HepG2 (cell line): ENCODE results near the gene TTF2. TPM values are rescaled to one million over a fixed set of nuclear protein-coding genes. Genes with fewer than 3 reads are reported as not detected.

Source experiments
- ATF1 ChIP-seq: IDR thresholded peaks from 2 replicates; pipeline ENCODE4 v1.6.1; 2016; ENCODE audit warnings: mild to moderate bottlenecking, control low read depth
- CHCHD3 ChIP-seq: sonication (generic); formaldehyde crosslinking; IDR thresholded peaks from 2 replicates; pipeline ENCODE4 v1.8.0; 2022; ENCODE audit warnings: mild to moderate bottlenecking, missing genetic modification reagents, moderate library complexity
- DZIP1 ChIP-seq: sonication (generic); formaldehyde crosslinking; IDR thresholded peaks from 2 replicates; pipeline ENCODE4 v1.5.0; 2020; ENCODE audit warnings: mild to moderate bottlenecking, missing genetic modification reagents
- SP2 ChIP-seq: sonication (generic); formaldehyde crosslinking; IDR thresholded peaks from 2 replicates; pipeline ENCODE4 v1.5.1; 2020; ENCODE audit warnings: mild to moderate bottlenecking, missing genetic modification reagents
- STAT5B ChIP-seq: sonication (generic); formaldehyde crosslinking; IDR thresholded peaks from 2 replicates; pipeline ENCODE4 v1.4.0; 2020; ENCODE audit warnings: missing genetic modification reagents
- ZBTB43 ChIP-seq: sonication (generic); formaldehyde crosslinking; conservative IDR thresholded peaks from 2 replicates; pipeline ENCODE4 v1.4.0; 2020; ENCODE audit warnings: missing genetic modification reagents
- ZC3H4 ChIP-seq: sonication (generic); formaldehyde crosslinking; IDR thresholded peaks from 2 replicates; pipeline ENCODE4 v1.4.0; 2020; ENCODE audit warnings: missing genetic modification reagents, borderline replicate concordance
- ZNF841 ChIP-seq: sonication (generic); formaldehyde crosslinking; IDR thresholded peaks from 2 replicates; pipeline ENCODE4 v1.8.1; 2023; ENCODE audit warnings: missing genetic modification reagents, borderline replicate concordance
- polyA plus RNA-seq, 8 experiments: library from polyadenylated mRNA; depleted of rRNA in 3 of 8; stranded (reverse) in 7 of 8; unstranded in 1 of 8; fragments of >200 nt; fragmentation: Illumina TruSeq in 4 of 8; extraction: Trizol in 4 of 8; gene quantifications; 2 replicates each; pipeline versions ENCODE4 v1.2.1 to v1.2.3, GENCODE V29; 2011 to 2016; ENCODE audit warnings: low read depth in 4 of 8, missing spikeins in 1 of 8, mixed read lengths in 1 of 8; ENCODE audit not compliant: insufficient read depth in 1 of 8
- total RNA-seq, 5 experiments: library from RNA; depleted of rRNA; stranded (reverse); fragments of >200 nt; fragmentation: Illumina TruSeq; extraction: Trizol; gene quantifications; 2 replicates each; pipeline ENCODE4 v1.2.3, GENCODE V29; 2016; ENCODE audit warnings: low read depth in 1 of 5
- TF ChIP-seq, protein P1 (sequence below): sonication (generic); formaldehyde crosslinking; IDR thresholded peaks from 2 replicates; pipeline ENCODE4 v1.4.0; 2020; ENCODE audit warnings: missing genetic modification reagents
- TF ChIP-seq, protein P2 (sequence below): sonication (generic); formaldehyde crosslinking; IDR thresholded peaks from 2 replicates; pipeline ENCODE4 v1.5.1; 2020; ENCODE audit warnings: missing genetic modification reagents, mild to moderate bottlenecking, borderline replicate concordance

TTF2 gene
- total and polyA plus RNA-seq, 2 of the 13 experiments (the other 11 are each of a cell fraction or from before 2014, with no cell fraction given): 12.8 to 48.9 TPM

DNA sequence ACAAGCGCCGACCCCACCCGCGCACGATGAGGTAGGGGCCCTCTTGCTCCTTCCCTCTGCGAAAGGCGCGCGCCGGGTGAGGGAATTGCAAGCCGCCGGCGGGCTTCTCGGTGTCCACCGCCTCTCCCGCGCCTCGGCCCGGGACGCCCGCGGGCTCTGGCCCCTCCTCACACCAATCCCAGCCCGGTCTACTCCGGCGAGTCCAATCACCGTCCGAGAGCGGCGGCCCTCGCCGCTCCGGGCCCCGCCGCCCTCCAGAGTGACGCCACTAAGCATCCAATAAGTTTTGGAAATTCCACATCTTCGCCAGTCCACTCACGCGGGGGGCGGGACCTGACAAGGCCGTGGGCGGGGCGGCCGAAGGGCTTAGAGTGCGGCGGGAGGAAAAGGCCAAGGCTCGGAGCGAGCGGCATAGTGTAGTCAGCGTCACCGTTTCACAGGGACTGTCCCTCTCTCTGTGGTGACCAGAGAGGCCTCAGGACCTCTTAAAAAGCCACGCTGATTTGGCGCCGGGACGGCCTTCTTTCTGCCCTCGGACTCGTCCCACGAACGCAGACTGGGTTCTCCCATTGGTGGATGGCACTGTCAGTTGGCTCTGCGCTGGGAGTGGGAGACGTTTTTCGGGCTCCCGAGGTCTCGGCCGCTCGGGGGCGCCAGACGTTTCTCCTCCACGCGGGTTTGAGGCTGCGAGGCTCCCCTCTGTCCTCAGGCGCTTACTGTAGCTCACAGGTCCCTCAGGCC, 61.6 kb downstream of the TTF2 start, which contains the start of gene TRIM45 (continued):
- TF ChIP-seq, protein P1, sequence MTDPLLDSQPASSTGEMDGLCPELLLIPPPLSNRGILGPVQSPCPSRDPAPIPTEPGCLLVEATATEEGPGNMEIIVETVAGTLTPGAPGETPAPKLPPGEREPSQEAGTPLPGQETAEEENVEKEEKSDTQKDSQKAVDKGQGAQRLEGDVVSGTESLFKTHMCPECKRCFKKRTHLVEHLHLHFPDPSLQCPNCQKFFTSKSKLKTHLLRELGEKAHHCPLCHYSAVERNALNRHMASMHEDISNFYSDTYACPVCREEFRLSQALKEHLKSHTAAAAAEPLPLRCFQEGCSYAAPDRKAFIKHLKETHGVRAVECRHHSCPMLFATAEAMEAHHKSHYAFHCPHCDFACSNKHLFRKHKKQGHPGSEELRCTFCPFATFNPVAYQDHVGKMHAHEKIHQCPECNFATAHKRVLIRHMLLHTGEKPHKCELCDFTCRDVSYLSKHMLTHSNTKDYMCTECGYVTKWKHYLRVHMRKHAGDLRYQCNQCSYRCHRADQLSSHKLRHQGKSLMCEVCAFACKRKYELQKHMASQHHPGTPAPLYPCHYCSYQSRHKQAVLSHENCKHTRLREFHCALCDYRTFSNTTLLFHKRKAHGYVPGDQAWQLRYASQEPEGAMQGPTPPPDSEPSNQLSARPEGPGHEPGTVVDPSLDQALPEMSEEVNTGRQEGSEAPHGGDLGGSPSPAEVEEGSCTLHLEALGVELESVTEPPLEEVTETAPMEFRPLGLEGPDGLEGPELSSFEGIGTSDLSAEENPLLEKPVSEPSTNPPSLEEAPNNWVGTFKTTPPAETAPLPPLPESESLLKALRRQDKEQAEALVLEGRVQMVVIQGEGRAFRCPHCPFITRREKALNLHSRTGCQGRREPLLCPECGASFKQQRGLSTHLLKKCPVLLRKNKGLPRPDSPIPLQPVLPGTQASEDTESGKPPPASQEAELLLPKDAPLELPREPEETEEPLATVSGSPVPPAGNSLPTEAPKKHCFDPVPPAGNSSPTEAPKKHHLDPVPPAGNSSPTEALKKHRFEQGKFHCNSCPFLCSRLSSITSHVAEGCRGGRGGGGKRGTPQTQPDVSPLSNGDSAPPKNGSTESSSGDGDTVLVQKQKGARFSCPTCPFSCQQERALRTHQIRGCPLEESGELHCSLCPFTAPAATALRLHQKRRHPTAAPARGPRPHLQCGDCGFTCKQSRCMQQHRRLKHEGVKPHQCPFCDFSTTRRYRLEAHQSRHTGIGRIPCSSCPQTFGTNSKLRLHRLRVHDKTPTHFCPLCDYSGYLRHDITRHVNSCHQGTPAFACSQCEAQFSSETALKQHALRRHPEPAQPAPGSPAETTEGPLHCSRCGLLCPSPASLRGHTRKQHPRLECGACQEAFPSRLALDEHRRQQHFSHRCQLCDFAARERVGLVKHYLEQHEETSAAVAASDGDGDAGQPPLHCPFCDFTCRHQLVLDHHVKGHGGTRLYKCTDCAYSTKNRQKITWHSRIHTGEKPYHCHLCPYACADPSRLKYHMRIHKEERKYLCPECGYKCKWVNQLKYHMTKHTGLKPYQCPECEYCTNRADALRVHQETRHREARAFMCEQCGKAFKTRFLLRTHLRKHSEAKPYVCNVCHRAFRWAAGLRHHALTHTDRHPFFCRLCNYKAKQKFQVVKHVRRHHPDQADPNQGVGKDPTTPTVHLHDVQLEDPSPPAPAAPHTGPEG (CRISPR knock-in tag): 0 out of 2 replicates have a peak, but pooled peaks have one; percentile 19
- TF ChIP-seq ZC3H4 (CRISPR knock-in tag): no peak
- peak; percentile 71 for TF ChIP-seq ATF1
- peak; percentile 63; the same call in 1 of the 2 replicates for TF ChIP-seq DZIP1
- TF ChIP-seq SP2 (CRISPR knock-in tag): peak; percentile 90
- TF ChIP-seq, protein P2, sequence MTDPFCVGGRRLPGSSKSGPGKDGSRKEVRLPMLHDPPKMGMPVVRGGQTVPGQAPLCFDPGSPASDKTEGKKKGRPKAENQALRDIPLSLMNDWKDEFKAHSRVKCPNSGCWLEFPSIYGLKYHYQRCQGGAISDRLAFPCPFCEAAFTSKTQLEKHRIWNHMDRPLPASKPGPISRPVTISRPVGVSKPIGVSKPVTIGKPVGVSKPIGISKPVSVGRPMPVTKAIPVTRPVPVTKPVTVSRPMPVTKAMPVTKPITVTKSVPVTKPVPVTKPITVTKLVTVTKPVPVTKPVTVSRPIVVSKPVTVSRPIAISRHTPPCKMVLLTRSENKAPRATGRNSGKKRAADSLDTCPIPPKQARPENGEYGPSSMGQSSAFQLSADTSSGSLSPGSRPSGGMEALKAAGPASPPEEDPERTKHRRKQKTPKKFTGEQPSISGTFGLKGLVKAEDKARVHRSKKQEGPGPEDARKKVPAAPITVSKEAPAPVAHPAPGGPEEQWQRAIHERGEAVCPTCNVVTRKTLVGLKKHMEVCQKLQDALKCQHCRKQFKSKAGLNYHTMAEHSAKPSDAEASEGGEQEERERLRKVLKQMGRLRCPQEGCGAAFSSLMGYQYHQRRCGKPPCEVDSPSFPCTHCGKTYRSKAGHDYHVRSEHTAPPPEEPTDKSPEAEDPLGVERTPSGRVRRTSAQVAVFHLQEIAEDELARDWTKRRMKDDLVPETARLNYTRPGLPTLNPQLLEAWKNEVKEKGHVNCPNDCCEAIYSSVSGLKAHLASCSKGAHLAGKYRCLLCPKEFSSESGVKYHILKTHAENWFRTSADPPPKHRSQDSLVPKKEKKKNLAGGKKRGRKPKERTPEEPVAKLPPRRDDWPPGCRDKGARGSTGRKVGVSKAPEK (CRISPR knock-in tag): peak; percentile 44; the same call in 1 of the 2 replicates
- no peak for TF ChIP-seq ZNF841 (CRISPR knock-in tag)
- 0 out of 2 replicates have a peak, but pooled peaks have one; percentile 14 for TF ChIP-seq ZBTB43 (CRISPR knock-in tag)
- TF ChIP-seq CHCHD3 (CRISPR knock-in tag): 0 out of 2 replicates have a peak, but pooled peaks have one; percentile 45
- no peak for TF ChIP-seq STAT5B (CRISPR knock-in tag)
